DOHH2 (cell line): ENCODE data around the gene PCBP3.

Experiments
- H3F3A ChIP-seq: fragments of 200-600 bp; sonication (generic), shearing (Covaris generic); 2 replicates; pipeline ENCODE4 v1.6.0; 2016; ENCODE audit warnings: antibody characterized with exemption, mild to moderate bottlenecking; ENCODE audit not compliant: control insufficient read depth, insufficient read depth
- H3K27ac ChIP-seq: fragments of 200-600 bp; sonication (generic); 2 replicates; pipeline ENCODE4 v1.5.1; 2014; ENCODE audit warnings: low read depth, mild to moderate bottlenecking, low read length, moderate library complexity
- H3K27me3 ChIP-seq: fragments of 200-600 bp; sonication (generic); 2 replicates; pipeline ENCODE4 v1.6.1; 2014; ENCODE audit warnings: mild to moderate bottlenecking, low read length, mixed read lengths; ENCODE audit not compliant: control insufficient read depth
- H3K36me3 ChIP-seq: fragments of 200-600 bp; sonication (generic); 2 replicates; pipeline ENCODE4 v1.6.1; 2014; ENCODE audit warnings: mild to moderate bottlenecking, low read length, moderate library complexity, mixed read lengths; ENCODE audit not compliant: control insufficient read depth
- H3K4me1 ChIP-seq: fragments of 200-600 bp; sonication (generic); 2 replicates; pipeline ENCODE4 v1.6.1; 2014; ENCODE audit warnings: mild to moderate bottlenecking, low read length, mixed read lengths; ENCODE audit not compliant: control insufficient read depth
- H3K4me2 ChIP-seq: fragments of 200-600 bp; sonication (generic); 2 replicates; pipeline ENCODE4 v1.6.0; 2014; ENCODE audit warnings: mild to moderate bottlenecking, low read length, moderate library complexity
- H3K4me3 ChIP-seq: fragments of 200-600 bp; sonication (generic); 2 replicates; pipeline ENCODE4 v1.5.1; 2014; ENCODE audit warnings: mild to moderate bottlenecking, low read length, mixed read lengths
- H3K79me2 ChIP-seq: fragments of 200-600 bp; sonication (generic); 2 replicates; pipeline ENCODE4 v1.6.1; 2014; ENCODE audit warnings: mild to moderate bottlenecking, low read length, mixed read lengths; ENCODE audit not compliant: control insufficient read depth
- H3K9me2 ChIP-seq: fragments of 200-600 bp; sonication (generic); replicated peaks from 2 replicates; pipeline ENCODE4 v1.6.1; 2014; ENCODE audit warnings: mild to moderate bottlenecking, low read length, mixed read lengths; ENCODE audit not compliant: control insufficient read depth
- H3K9me3 ChIP-seq: fragments of 200-600 bp; sonication (generic); 2 replicates; pipeline ENCODE4 v1.6.1; 2014; ENCODE audit warnings: antibody characterized with exemption, low read length, mixed read lengths; ENCODE audit not compliant: control insufficient read depth, insufficient read depth
- H4K20me1 ChIP-seq: fragments of 200-600 bp; sonication (generic); 2 replicates; pipeline ENCODE4 v1.6.0; 2014; ENCODE audit warnings: low read depth, mild to moderate bottlenecking, antibody characterized with exemption, low read length, moderate library complexity; ENCODE audit not compliant: control insufficient read depth, insufficient read depth
- CTCF ChIP-seq: fragments of 200-600 bp; sonication (generic); IDR thresholded peaks from one replicate; pipeline ENCODE4 v1.5.1; 2014; ENCODE audit warnings: antibody characterized with exemption, mild to moderate bottlenecking, low read depth, low read length; ENCODE audit not compliant: poor library complexity, severe bottlenecking
- EZH2phosphoT487 ChIP-seq: fragments of 200-600 bp; sonication (generic); IDR thresholded peaks from 2 replicates; pipeline ENCODE4 v1.6.1; 2017; ENCODE audit warnings: borderline replicate concordance, mild to moderate bottlenecking, antibody characterized with exemption, low read length, moderate library complexity, mixed read lengths

Gene PCBP3

GRCh38 chr21:45987121-45987711 is 343.7 kb downstream of the PCBP3 start:
- H3K27ac ChIP-seq = no peak overlapping the region
- H3K9me2 ChIP-seq = no peaks in the 10 kb centered on the region
- H3K4me1 ChIP-seq = no peaks in the 10 kb centered on the region
- H3K79me2 ChIP-seq = no peaks in the 10 kb centered on the region
- H3F3A ChIP-seq = no peaks in the 10 kb centered on the region
- no peak overlapping the region for H3K4me3 ChIP-seq
- no peak overlapping the region for H3K4me2 ChIP-seq
- H3K9me3 ChIP-seq = peaks cover 32% of the 10 kb centered on the region; the same call in 1 of the 2 replicates
- H4K20me1 ChIP-seq = no peaks in the 10 kb centered on the region
- no peaks in the 10 kb centered on the region for H3K27me3 ChIP-seq
- H3K36me3 ChIP-seq = no peaks in the 10 kb centered on the region
- TF ChIP-seq CTCF = no peak
- no peak for TF ChIP-seq EZH2phosphoT487

DNA sequence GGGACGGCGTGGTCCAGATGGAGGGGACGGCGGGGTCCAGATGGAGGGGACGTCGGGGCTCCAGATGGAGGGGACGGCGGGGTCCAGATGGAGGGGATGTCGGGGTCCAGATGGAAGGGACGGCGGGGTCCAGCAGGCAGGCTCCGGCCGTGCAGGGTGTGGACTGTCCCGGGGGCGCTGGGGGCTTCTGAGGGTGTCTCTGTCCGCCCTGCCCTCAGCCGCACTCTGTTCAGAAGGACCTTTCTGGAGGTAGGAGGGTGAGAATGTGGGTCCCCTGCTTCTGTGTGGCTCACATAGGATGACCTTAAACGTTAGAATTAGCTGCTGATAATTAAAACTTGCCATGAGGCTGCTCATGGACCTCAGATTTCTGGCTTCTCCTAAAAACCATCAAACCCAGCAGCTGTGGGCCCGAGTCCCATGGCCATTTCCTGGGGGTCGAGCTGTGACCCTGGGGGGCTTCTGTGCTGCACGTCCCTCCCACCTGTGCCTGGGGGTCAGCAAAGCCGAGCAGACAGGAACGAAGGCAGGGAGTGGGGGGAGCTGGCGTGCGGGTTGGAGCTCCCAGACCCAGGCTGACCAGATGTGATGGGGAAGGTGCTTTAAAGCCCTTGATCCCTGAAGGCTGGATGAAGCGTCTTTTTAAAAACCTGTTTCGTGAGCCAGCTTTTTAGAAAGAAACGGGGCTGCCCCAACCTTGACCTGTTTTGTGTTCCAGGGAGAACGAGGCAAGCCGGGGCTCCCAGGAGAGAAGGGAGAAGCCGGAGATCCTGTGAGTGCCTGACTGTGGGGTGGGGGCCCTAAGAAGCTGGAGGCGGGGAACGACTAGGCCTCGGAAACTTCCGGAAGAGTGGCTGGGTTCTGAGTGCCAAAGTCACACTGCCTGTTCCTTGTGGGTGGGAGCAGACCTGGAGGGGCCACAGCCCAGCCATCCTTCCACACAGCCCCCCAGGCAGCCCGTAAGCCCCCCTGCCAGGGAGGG is 345.1 kb downstream of the PCBP3 start:
- no peaks in the 10 kb centered on the region for H4K20me1 ChIP-seq

DNA sequence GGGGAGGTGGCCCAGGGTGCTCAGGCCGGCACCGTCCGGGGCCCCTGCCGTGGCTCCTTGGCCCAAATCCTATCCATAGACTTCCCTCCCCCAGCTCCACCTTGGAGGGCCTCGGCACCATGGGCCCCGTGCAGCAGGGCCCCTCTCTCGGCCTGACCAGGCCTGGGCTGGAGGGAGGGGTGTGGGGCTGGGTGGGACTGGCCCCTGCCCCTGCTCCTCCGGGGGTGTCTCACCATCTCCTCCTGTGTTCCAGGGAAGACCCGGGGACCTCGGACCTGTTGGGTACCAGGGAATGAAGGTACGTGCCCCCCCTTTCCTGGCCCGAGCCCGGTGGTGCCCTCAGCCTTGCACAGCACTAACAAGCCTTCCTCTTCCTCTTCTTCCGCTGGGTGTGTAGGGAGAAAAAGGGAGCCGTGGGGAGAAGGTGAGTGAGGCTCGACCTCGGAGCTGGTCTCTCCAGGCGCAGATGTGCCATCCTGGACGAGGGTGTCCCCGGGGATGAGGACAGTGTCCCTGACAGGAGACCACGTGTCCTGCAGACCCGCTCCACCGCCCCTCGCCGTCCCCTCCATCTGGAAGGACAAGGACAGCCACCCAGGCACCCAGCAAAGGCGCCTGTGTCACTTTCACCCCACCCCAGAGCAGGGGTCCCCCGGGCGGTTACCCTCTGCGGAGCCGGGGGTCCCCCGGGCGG is 346.0 kb downstream of the PCBP3 start:
- TF ChIP-seq EZH2phosphoT487 = no peak
- no peak for TF ChIP-seq CTCF
- Histone ChIP-seq H3K9me2 (no peaks in the 10 kb centered on the region), H3K9me3 (peaks cover 25% of the 10 kb centered on the region; the same call in 1 of the 2 replicates), H3K27ac (no peak overlapping the region), H3F3A (no peaks in the 10 kb centered on the region), H3K4me1 (no peaks in the 10 kb centered on the region), H3K27me3 (no peaks in the 10 kb centered on the region), H3K4me2 (no peak overlapping the region), H3K4me3 (no peak overlapping the region), H4K20me1 (no peaks in the 10 kb centered on the region), H3K36me3 (no peaks in the 10 kb centered on the region), H3K79me2 (no peaks in the 10 kb centered on the region)

More for the DNA sequence above, 345.1 kb downstream of the PCBP3 start:
- H3K4me1 ChIP-seq = no peaks in the 10 kb centered on the region
- no peak overlapping the region for H3K27ac ChIP-seq
- no peaks in the 10 kb centered on the region for H3K27me3 ChIP-seq
- no peaks in the 10 kb centered on the region for H3F3A ChIP-seq
- no peaks in the 10 kb centered on the region for H3K79me2 ChIP-seq
- no peaks in the 10 kb centered on the region for H3K9me2 ChIP-seq
- no peaks in the 10 kb centered on the region for H3K36me3 ChIP-seq
- TF ChIP-seq CTCF (no peak), EZH2phosphoT487 (no peak)
- H3K4me2 ChIP-seq = no peak overlapping the region
- peaks cover 31% of the 10 kb centered on the region; the same call in 1 of the 2 replicates for H3K9me3 ChIP-seq
- H3K4me3 ChIP-seq = no peak overlapping the region
